Stimulated activated CD8-positive, alpha-beta memory T cell treated with anti-CD3 and anti-CD28 coated beads, Interleukin-12 subunit alpha, Interleukin-12 subunit beta, amount 100 ng/mL, for 24 hours (primary cell): Measurements from ENCODE around the gene NPBWR2.

ENCODE experiments used
- DNase-seq: peaks from one replicate; pipeline ENCODE4 v3.0.0-alpha.2; 2020; ENCODE audit errors: extremely low read depth

Gene NPBWR2

GRCh38 chr20:64084685-64085152, 22.6 kb downstream of the NPBWR2 start:
- no peak for DNase-seq

GRCh38 chr20:64083804-64084684, 23.3 kb downstream of the NPBWR2 start, which contains the start of gene LKAAEAR1:
Gene LKAAEAR1, minus strand, starts transcription at chr20:64084398. Its CDS starts 179 bp downstream, at chr20:64084219.
- no peak for DNase-seq

- no peak for DNase-seq
Measured at GRCh38 chr20:64083378-64083803, 24.0 kb downstream of the NPBWR2 start.

GRCh38 chr20:64082820-64083377, 24.5 kb downstream of the NPBWR2 start:
- no peak for DNase-seq

- no peak for DNase-seq
Measured at GRCh38 chr20:64082126-64082731, 25.1 kb downstream of the NPBWR2 start.

GRCh38 chr20:64081624-64081964, 25.8 kb downstream of the NPBWR2 start:
- no peak for DNase-seq

- DNase-seq = no peak
Measured at GRCh38 chr20:64080813-64081623, 26.3 kb downstream of the NPBWR2 start.

GRCh38 chr20:64080013-64080812, 27.2 kb downstream of the NPBWR2 start, which contains the start of gene OPRL1:
Gene OPRL1, plus strand, starts transcription at chr20:64080082. Its CDS starts 12,639 bp downstream, at chr20:64092721.
- no peak for DNase-seq

- no peak for DNase-seq
Measured at GRCh38 chr20:64079273-64080012, 27.9 kb downstream of the NPBWR2 start, which contains the start of gene RGS19. Gene RGS19, minus strand, starts transcription at chr20:64079518. Its CDS starts 2,632 bp downstream, at chr20:64076886.

- no peak for DNase-seq
Measured at GRCh38 chr20:64078934-64079272, 28.5 kb downstream of the NPBWR2 start.

- DNase-seq = no peak
Measured at GRCh38 chr20:64077876-64078551, 29.4 kb downstream of the NPBWR2 start.

GRCh38 chr20:64077541-64077875, 29.9 kb downstream of the NPBWR2 start:
- no peak for DNase-seq

- DNase-seq = no peak
Measured at GRCh38 chr20:64077094-64077493, 30.3 kb downstream of the NPBWR2 start.

- DNase-seq = no peak
Measured at GRCh38 chr20:64076061-64076997, 31.0 kb downstream of the NPBWR2 start.

GRCh38 chr20:64075556-64075955, 31.8 kb downstream of the NPBWR2 start:
- no peak for DNase-seq

- no peak for DNase-seq
Measured at GRCh38 chr20:64074963-64075362, 32.4 kb downstream of the NPBWR2 start.

GRCh38 chr20:64074184-64074789, 33.1 kb downstream of the NPBWR2 start:
- DNase-seq = no peak
